GM12892 (cell line): ENCODE data around the gene CYTH3.
"Not testable (repeated sequence)": the region's sequence is repeated elsewhere in the genome, so short reads cannot be mapped to it uniquely, and the experiment has no call there.

Experiments
- POLR2A ChIP-seq: IDR thresholded peaks from 2 replicates; pipeline ENCODE4 v1.6.1; 2011; ENCODE audit warnings: low read depth, low read length, control low read depth
- POLR2AphosphoS5 ChIP-seq: IDR thresholded peaks from 2 replicates; pipeline ENCODE4 v1.6.1; 2011; ENCODE audit warnings: low read depth, low read length, control low read depth
- TAF1 ChIP-seq: IDR thresholded peaks from 2 replicates; pipeline ENCODE4 v1.6.1; 2011; ENCODE audit warnings: low read depth, mild to moderate bottlenecking, control low read depth, low read length, borderline replicate concordance

DNA sequence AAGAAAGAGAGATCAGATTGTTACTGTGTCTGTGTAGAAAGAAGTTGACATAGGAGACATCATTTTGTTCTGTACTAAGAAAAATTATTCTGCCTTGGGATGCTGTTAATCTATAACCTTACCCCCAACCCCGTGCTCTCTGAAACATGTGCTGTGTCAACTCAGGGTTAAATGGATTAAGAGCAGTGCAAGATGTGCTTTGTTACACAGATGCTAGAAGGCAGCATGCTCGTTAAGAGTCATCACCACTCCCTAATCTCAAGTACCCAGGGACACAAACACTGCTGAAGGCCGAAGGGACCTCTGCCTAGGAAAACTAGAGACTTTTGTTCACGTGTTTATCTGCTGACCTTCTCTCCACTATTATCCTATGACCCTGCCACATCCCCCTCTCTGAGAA lies 49.0 kb downstream of the CYTH3 start:
- TF ChIP-seq POLR2A, POLR2AphosphoS5, TAF1: not testable (repeated sequence)
